Smooth muscle cell (in vitro differentiated cells): ENCODE results near the gene LAPTM5. TPM values are rescaled to one million over a fixed set of nuclear protein-coding genes. Genes with fewer than 3 reads are reported as not detected.

Experiments used
- DNase-seq: peaks from one replicate; lab custom pipeline; 2025; ENCODE audit not compliant: unreplicated experiment; lab: John Stamatoyannopoulos, UW
- H2AFZ ChIP-seq: fragments of 200-600 bp; sonication (generic); 2 replicates; pipeline ENCODE4 v1.6.0; 2016; ENCODE audit warnings: antibody characterized with exemption, low read depth, mild to moderate bottlenecking
- H3F3A ChIP-seq: fragments of 200-600 bp; sonication (generic); 2 replicates; pipeline ENCODE4 v1.6.0; 2017; ENCODE audit warnings: antibody characterized with exemption, low read depth
- H3K27ac ChIP-seq: fragments of 200-600 bp; sonication (generic); 2 replicates; pipeline ENCODE4 v1.5.1; 2016; ENCODE audit warnings: low read depth, mild to moderate bottlenecking
- H3K27me3 ChIP-seq: fragments of 200-600 bp; sonication (generic); 2 replicates; pipeline ENCODE4 v1.6.1; 2016; ENCODE audit warnings: low read depth, mild to moderate bottlenecking
- H3K36me3 ChIP-seq: fragments of 200-600 bp; sonication (generic); 2 replicates; pipeline ENCODE4 v1.5.1; 2016; ENCODE audit warnings: low read depth
- H3K4me1 ChIP-seq: fragments of 200-600 bp; sonication (generic); 2 replicates; pipeline ENCODE4 v1.5.1; 2016; ENCODE audit warnings: low read depth
- H3K4me2 ChIP-seq: fragments of 200-600 bp; sonication (generic); 2 replicates; pipeline ENCODE4 v1.6.0; 2016; ENCODE audit warnings: mild to moderate bottlenecking
- H3K4me3 ChIP-seq: fragments of 200-600 bp; sonication (generic); 2 replicates; pipeline ENCODE4 v1.5.1; 2016; ENCODE audit warnings: mild to moderate bottlenecking
- H3K79me2 ChIP-seq: fragments of 200-600 bp; sonication (generic); 2 replicates; pipeline ENCODE4 v1.6.0; 2016; ENCODE audit warnings: low read depth, mild to moderate bottlenecking
- H3K9ac ChIP-seq: fragments of 200-600 bp; sonication (generic); 2 replicates; pipeline ENCODE4 v1.6.0; 2016; ENCODE audit warnings: low read depth
- H3K9me3 ChIP-seq: fragments of 200-600 bp; sonication (generic); replicated peaks from 2 replicates; pipeline ENCODE4 v1.5.1; 2016; ENCODE audit warnings: low read depth
- H4K20me1 ChIP-seq: fragments of 200-600 bp; sonication (generic); 2 replicates; pipeline ENCODE4 v1.6.0; 2016; ENCODE audit warnings: low read depth
- CTCF ChIP-seq: fragments of 200-600 bp; sonication (generic); IDR thresholded peaks from 2 replicates; pipeline ENCODE4 v1.5.1; 2017; ENCODE audit warnings: borderline replicate concordance, mild to moderate bottlenecking, antibody characterized with exemption; ENCODE audit not compliant: insufficient read depth, poor library complexity, severe bottlenecking
- WGBS: methylation state at CpG from one replicate; pipeline ENCODE4 v1.1.7; 2016; ENCODE audit warnings: low lambda C conversion rate; 5-methylcytosine and 5-hydroxymethylcytosine counted together
- polyA plus RNA-seq: library from polyadenylated mRNA; unstranded; fragments of >200 nt; fragmentation: Nextera tagmentation; extraction: Ambion mirVana; gene quantifications from 2 replicates; pipeline ENCODE4 v1.2.1, GENCODE V29; 2016
- total RNA-seq: library from RNA; depleted of rRNA; stranded (reverse); fragments of >200 nt; gene quantifications from 2 replicates; pipeline ENCODE4 v1.2.3, GENCODE V29; 2014

The LAPTM5 gene
- total and polyA plus RNA-seq, 2 experiments from 2014 or later, result 0.63 to 1.4 TPM

DNA sequence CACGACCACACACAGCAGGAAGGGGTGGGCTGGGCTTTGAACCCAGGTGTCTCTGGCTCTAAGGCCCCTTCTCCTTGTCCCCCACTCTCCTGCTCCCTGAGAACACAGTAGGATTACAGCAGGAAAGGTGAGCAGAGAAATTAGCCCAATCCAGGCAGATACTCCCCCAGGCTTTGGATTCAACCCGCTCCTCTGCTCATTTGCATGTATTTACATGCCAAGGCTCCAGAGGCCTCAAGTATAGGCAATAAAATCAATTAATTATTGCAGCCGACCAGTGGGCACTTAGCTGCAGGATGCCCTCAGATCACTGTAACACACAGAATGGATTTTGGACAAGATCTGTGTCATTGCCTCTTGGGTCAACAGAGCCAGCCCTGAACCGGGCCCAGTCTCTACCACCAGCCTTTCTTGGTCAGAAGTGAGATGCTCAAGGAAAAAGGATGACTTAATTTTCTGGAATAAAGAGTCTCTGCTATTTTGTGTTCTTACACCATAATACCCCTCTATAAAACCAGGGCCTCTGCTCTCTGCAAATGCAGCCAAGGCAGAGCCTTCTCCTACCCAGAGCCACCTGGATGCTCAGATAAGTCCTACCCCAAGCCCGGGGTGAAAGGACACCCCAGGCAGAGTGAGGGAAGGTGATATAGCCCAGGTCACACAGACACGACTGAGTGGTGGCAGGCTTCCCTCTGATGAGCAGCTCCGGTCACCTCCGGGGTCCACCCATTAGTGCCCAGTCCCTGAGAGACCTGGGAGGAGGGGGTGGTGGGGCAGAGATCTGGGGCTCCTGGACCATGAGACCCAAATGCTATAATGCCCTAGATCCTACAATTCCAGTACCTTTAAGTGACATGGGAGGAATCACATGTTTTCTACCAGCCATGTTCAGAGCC, 63.0 kb downstream of the LAPTM5 start:
- H3K4me2 ChIP-seq, result no peak overlapping the region
- H3K9me3 ChIP-seq, result no peaks in the 10 kb centered on the region
- H3K36me3 ChIP-seq, result no peaks in the 10 kb centered on the region
- no peak overlapping the region for H3K4me3 ChIP-seq
- no peak for DNase-seq
- peaks cover 5% of the 10 kb centered on the region for H3K27me3 ChIP-seq
- H3F3A ChIP-seq, result no peaks in the 10 kb centered on the region
- no peak for TF ChIP-seq CTCF
- H3K4me1 ChIP-seq, result peaks cover 30% of the 10 kb centered on the region
- H3K79me2 ChIP-seq, result no peaks in the 10 kb centered on the region
- no peaks in the 10 kb centered on the region for H4K20me1 ChIP-seq
- H3K27ac ChIP-seq, result no peak overlapping the region
- WGBS, result 77% methylated on average over 8 of the region's 8 CpGs
- no peak overlapping the region for H3K9ac ChIP-seq
- H2AFZ ChIP-seq, result no peak overlapping the region

DNA sequence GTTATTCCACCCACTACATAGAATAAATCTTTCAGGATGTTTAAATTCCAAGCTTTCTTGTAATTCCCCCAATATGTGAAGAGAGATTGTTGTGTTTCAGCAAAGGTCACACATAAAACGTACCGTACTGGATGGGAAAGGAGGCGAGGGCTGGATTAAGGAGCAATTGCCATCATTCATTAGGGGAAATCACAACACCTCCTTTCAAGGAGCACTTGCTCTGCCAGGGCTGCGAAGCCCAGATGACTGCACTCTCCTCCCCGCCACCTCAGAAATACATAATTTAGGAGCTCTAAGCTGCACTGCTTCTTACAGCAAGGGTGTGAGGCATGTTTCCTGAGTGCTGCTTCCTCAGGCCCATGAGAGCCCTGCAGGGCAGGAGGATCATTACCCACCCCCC, 63.8 kb downstream of the LAPTM5 start:
- peaks cover 5% of the 10 kb centered on the region for H3K27me3 ChIP-seq
- H3K36me3 ChIP-seq, result no peaks in the 10 kb centered on the region
- no peak overlapping the region for H3K4me3 ChIP-seq
- H3K4me1 ChIP-seq, result peaks cover 37% of the 10 kb centered on the region
- TF ChIP-seq CTCF, result no peak
- no peak overlapping the region for H3K4me2 ChIP-seq
- 58% methylated on average over 5 of the region's 5 CpGs for WGBS
- no peaks in the 10 kb centered on the region for H3F3A ChIP-seq
- no peak overlapping the region for H3K27ac ChIP-seq
- DNase-seq, result no peak
- no peaks in the 10 kb centered on the region for H4K20me1 ChIP-seq
- H3K79me2 ChIP-seq, result no peaks in the 10 kb centered on the region
- H2AFZ ChIP-seq, result no peak overlapping the region
- H3K9me3 ChIP-seq, result no peaks in the 10 kb centered on the region
- no peak overlapping the region for H3K9ac ChIP-seq

- Histone ChIP-seq H3F3A (no peaks in the 10 kb centered on the region), H3K9ac (no peak overlapping the region), H4K20me1 (no peaks in the 10 kb centered on the region), H2AFZ (no peak overlapping the region), H3K4me1 (peaks cover 39% of the 10 kb centered on the region), H3K9me3 (no peaks in the 10 kb centered on the region), H3K27me3 (peaks cover 5% of the 10 kb centered on the region), H3K79me2 (no peaks in the 10 kb centered on the region), H3K4me2 (no peak overlapping the region), H3K36me3 (no peaks in the 10 kb centered on the region), H3K27ac (no peak overlapping the region), H3K4me3 (no peak overlapping the region)
- no peak for TF ChIP-seq CTCF
- WGBS, result 92% methylated on average over 3 of the region's 3 CpGs
- no peak for DNase-seq
Observed at GRCh38 chr1:30693366-30693765, 64.2 kb downstream of the LAPTM5 start.

GRCh38 chr1:30692948-30693301, 64.6 kb downstream of the LAPTM5 start:
- Histone ChIP-seq H2AFZ (no peak overlapping the region), H3K9me3 (no peaks in the 10 kb centered on the region), H3K4me2 (no peak overlapping the region), H3K4me3 (no peak overlapping the region), H3K79me2 (no peaks in the 10 kb centered on the region), H3K4me1 (peaks cover 35% of the 10 kb centered on the region), H3K27me3 (peaks cover 7% of the 10 kb centered on the region), H3K36me3 (no peaks in the 10 kb centered on the region), H3K9ac (no peak overlapping the region), H4K20me1 (no peaks in the 10 kb centered on the region), H3K27ac (no peak overlapping the region), H3F3A (no peaks in the 10 kb centered on the region)
- no peak for DNase-seq
- 91% methylated on average over 7 of the region's 7 CpGs for WGBS
- no peak for TF ChIP-seq CTCF
